GDM1 (cell line): ENCODE data around the gene AMTN.
"Not testable (repeated sequence)": the region's sequence is repeated elsewhere in the genome, so short reads cannot be mapped to it uniquely, and the experiment has no call there.

ENCODE experiments used
- DNase-seq: peaks from one replicate; lab custom pipeline; 2025; lab: John Stamatoyannopoulos, UW

The AMTN gene, protein sequence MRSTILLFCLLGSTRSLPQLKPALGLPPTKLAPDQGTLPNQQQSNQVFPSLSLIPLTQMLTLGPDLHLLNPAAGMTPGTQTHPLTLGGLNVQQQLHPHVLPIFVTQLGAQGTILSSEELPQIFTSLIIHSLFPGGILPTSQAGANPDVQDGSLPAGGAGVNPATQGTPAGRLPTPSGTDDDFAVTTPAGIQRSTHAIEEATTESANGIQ

GRCh38 chr4:70518269-70518668 is at the start of gene AMTN:
TSS of gene AMTN (plus strand) at chr4:70518569. CDS start at chr4:70518778, 209 bp downstream.
- no peak for DNase-seq

GRCh38 chr4:70471897-70472296 is 46.5 kb upstream of the AMTN start, which contains the start of gene MUC7:
TSS of gene MUC7 (plus strand) at chr4:70472197. CDS start at chr4:70474022, 1,825 bp downstream.
- no peak for DNase-seq

GRCh38 chr4:70473679-70474078 is 44.7 kb upstream of the AMTN start:
- no peak for DNase-seq

- DNase-seq, result no peak
Observed at GRCh38 chr4:70488748-70489147, 29.6 kb upstream of the AMTN start.

DNA sequence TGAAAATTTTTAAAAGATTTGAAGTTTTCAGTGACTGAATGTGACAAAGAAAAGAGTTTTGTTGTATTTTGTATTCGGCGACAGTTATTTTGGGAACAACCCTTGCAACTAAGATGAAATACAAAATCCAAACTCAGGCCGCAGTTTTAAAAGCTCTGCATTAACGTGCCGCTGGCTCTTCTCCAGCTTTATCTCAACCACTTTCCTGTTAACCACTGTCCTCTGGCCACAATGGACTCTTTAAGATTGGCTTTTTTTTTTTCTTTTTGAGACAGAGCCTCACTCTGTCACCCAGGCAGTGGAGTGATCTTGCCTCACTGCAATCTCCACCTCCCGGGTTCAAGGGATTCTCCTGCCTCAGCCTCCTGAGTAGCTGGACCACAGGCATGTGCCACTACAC is 22.1 kb upstream of the AMTN start:
- DNase-seq, result no peak

DNA sequence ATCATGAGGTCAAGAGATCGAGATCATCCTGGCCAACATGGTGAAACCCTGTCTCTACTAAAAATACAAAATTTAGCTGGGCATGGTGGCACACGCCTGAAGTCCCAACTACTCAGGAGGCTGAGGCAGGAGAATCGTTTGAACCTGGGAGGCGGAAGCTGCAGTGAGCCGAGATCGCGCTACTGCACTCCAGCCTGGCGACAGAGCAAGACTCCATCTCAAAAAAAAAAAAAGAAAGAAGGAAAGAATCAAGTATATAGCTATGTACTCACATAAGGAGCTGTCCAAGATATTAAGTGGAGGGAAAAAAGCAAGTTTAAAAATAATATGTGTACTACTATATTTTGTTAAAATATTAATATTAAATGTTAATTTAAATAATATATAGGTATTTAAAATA is 16.5 kb upstream of the AMTN start:
- DNase-seq, result not testable (repeated sequence)

DNA sequence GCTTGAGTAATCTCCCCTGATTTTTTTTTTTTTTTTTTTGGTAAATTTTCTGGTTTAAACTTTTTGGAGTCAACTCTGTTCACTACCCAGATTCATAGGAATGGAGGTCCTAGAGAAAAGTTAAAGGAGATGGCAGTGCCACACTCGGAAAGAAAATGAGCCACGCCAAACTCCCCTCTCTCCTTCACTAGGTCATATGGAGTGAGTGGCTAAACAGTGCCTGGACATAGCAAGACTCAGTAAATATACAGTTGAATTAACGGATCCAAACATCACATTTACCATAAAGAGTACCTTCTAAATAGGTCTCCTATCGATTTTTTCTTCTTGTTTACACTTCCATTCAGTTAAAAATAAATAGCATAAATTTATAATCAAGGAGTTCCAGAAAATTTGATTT is 13.6 kb upstream of the AMTN start:
- DNase-seq, result no peak

DNA sequence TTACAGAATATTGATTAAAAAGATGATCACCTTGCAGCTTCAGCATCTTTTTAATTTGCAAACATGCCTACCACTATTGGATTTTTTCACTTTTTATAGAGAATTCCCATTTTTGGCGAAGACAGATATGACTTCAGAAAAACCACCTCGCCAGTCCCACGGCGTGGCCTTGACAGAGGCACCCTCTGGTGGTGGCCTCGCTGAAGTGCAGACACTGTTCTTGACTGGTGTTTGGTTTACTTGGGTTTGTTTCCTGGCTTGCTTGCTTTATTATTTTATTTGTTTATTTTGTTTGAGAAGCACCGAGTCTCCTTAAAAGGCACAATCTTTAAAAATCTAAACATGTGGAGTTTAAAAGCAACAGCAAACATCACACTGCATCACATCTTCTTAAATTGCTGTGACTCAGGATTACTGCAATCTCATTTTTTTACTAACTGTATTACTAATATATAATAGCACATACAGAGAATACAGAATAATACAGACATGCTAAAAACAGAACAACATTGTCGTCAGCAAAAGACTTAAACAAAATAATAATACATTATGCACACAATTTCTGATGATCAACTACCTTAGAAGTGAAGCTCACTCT is 13.1 kb upstream of the AMTN start:
- no peak for DNase-seq

DNA sequence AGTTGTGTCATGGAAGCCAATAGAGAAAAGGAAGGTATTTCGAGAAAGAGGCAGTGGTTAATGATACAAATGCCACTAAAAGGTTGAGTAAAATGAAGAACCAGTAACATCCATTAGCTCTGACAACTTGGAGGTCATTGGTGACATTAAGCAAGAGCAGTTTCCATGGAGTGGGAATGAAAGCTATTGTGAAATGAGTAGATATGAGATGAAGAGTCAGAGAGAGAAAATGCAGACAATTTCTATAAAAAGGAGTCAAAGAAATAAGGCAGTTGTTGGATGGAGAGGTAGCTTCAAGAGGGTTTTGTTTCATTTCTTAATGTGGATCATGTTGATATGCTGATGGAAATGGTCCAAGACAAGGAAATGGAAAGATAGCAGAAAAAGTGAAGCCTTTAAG is 9.6 kb upstream of the AMTN start:
- no peak for DNase-seq

GRCh38 chr4:70511365-70511764 is 7.0 kb upstream of the AMTN start:
- no peak for DNase-seq

- DNase-seq, result no peak
Observed at GRCh38 chr4:70515367-70516250, 2.8 kb upstream of the AMTN start.

DNA sequence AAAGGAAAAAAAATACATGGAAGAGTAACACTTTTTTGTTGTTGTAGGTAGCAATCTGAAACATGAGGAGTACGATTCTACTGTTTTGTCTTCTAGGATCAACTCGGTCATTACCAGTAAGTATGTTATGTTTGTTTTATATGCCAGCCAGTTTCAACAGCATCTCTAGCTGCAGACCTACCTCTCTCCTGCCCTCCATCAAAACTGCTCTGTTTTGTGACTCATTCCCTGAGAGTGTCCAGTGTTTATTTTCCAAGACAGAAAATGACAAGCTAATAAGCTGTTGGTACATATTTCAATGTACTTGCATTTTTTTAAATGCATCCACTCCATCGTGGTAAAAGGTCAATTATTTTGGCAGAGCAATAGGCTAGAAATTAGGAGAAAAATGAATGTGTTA is 347 bp downstream of the AMTN start:
- DNase-seq, result no peak

DNA sequence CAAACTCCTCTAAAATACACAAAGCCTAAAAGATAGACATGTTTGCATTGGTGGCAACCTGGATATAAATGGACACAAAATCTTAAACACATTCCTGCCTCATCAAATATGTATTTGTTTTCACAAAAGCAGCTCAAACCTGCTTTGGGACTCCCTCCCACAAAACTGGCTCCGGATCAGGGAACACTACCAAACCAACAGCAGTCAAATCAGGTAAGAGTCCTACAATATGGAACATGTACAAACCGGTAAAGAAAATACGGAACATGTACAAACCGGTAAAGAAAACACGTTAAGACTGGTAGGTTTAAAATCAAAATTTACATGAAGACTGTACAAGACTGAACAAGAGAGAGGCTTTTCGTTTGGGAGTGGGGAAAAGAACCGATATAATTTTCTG is 4.3 kb downstream of the AMTN start:
- no peak for DNase-seq

- DNase-seq, result no peak
Observed at GRCh38 chr4:70530997-70531396, 12.6 kb downstream of the AMTN start.

GRCh38 chr4:70531981-70532380 is 13.6 kb downstream of the AMTN start:
- no peak for DNase-seq

GRCh38 chr4:70533211-70533610 is 14.8 kb downstream of the AMTN start:
- DNase-seq, result no peak

- no peak for DNase-seq
Observed at GRCh38 chr4:70533791-70534190, 15.4 kb downstream of the AMTN start.

- not testable (repeated sequence) for DNase-seq
Observed at GRCh38 chr4:70534886-70535285, 16.5 kb downstream of the AMTN start.

DNA sequence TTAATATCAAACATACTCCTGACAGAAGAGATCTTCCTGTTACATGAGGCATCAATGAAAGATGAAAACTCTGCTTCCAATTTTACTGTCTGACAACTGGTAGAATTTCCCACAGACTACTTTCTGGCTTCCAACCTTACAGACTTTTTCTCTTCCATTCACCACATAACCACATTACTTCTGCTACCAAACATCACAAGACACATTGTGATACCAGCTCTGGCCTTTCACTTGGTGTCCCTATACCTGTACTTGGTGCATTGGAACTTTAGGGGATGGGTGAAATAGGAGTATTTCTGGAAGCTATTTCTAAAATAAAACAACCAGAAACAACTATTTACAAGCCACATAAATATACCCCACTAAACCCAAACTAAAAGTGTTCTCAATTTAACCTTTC is 20.5 kb downstream of the AMTN start:
- no peak for DNase-seq

GRCh38 chr4:70544279-70544868 is 26.0 kb downstream of the AMTN start:
- DNase-seq, result no peak

DNA sequence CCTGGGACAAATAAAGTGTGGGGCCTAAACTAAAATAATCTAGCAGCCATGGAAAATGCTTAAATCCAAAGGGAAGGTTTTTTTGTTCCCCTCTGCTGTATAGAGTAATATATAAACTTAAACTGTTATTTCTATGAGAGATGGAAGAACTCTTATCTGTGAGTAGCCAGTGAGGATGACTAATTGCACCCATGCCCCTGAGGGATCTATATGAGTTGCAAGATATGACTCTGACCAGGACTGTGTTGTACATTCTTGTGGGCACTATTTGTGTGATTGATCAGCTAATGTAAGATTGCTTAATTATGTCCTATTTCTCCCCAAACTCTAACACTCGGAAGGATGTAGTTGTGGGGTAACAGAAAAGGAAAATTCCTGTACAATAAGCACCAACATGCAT is 38.5 kb downstream of the AMTN start:
- DNase-seq, result no peak

- no peak for DNase-seq
Observed at GRCh38 chr4:70559211-70559830, 41.0 kb downstream of the AMTN start.
